HG02759 (cell line): ENCODE data around the gene CD300E.
"Not testable (repeated sequence)": the region's sequence is repeated elsewhere in the genome, so short reads cannot be mapped to it uniquely, and the experiment has no call there.

ENCODE experiments used
- ATAC-seq: cut with Tn5 transposase; IDR thresholded peaks from one replicate; pipeline ENCODE4 v1.9.1; 2021; ENCODE audit warnings: mild to moderate bottlenecking, moderate library complexity; ENCODE audit not compliant: unreplicated experiment

Gene CD300E

DNA sequence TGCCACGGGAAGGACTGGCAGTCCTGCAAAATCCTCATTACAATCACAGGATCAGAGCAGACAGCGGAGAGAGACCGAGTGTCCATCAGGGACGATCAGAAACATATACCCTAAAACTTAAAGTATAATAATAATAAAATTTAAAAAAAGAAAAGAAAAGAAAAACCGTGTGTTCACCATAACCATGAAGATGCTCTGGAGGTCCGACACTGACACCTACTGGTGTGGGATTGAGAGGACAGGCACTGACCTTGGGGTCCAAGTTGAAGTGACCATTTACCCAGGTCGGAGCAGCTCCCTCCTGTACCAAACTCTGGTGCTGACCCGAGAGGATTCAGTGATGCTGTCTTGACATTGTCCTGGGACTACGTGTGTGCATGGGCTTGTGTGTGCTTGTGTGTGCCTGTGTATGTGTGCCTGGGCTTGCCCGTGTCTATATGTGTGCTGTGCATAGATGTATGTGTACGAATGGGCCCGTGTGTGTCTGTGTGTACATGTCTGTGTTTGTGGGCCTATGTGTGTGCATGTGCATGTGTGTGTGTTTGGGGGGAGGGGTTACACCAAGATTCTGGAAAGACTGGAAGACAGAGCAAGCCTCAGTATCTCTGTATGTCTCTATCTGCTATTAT is 21.5 kb downstream of the CD300E start:
- ATAC-seq = no peak

DNA sequence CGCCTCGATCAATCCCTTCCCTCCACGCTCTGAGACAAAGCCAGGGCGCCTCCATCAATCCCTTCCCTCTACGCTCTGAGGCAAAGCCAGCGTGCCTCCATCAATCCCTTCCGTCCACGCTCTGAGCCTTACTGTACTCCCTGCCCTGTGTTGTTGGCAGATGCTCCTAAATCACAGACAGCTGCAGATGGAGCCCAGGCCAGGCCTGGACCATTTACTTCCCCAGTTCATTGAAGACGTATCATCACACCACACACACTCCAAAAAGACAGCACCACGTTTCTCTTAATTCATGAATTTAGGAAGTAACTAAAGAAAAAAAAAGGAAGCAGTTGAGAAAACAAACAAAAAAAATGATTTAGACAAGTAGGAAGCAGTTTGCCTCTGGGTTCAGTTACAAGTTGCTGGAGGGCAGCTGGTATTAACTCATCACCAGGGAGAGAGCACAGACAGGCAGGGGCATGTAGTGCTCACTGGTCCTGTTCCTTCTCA is 24.0 kb downstream of the CD300E start:
- no peak for ATAC-seq

DNA sequence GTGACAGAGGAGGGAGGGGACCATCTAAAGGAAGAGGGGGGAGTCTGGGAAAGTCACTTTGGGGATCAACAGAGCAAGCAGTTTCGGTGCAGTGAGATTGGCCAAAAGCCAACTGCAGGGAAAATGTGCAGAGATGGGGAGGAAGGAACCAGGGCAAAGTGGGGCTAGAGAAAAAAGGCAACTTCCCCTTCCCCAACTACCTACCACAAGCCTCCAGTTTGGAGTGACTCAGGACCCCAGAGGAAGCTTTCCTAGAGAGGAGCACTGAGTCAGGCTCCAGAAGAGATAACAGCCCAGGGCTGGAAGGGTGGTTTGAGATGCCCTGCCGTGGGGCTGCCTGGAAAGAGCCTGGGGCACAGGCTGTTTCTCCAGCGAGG is 24.5 kb downstream of the CD300E start:
- ATAC-seq = no peak

DNA sequence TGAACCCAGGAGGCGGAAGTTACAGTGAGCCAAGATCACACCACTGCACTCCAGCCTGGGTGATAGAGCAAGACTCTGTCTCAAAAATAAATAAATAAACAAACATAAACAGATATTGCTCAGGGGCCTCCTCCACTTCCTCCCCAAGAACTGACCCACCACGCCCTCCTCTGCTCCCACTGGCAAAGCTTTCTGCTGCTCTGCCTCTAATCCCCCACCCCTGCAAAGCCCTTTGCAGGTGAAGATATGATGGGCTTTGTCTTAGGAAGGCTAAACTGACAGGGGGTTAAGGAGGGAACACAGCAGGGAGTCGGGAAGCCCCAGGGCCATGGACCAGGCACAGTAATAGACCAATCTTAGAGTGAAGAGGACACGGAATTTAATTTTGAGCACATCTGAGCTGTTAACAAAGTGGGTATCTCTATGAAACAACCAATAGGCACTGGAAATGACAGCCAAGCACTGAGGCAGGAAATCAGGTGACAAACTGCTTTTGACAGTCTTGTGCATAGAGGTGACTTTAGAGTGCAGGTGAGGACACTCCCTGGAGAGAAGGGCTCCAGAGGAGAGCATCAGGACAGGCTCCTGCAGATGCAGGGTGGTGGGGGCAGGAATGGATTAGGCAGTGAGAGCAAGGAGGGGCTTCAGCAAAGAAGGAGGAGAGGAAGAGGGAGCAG is 25.1 kb downstream of the CD300E start:
- ATAC-seq = no peak

DNA sequence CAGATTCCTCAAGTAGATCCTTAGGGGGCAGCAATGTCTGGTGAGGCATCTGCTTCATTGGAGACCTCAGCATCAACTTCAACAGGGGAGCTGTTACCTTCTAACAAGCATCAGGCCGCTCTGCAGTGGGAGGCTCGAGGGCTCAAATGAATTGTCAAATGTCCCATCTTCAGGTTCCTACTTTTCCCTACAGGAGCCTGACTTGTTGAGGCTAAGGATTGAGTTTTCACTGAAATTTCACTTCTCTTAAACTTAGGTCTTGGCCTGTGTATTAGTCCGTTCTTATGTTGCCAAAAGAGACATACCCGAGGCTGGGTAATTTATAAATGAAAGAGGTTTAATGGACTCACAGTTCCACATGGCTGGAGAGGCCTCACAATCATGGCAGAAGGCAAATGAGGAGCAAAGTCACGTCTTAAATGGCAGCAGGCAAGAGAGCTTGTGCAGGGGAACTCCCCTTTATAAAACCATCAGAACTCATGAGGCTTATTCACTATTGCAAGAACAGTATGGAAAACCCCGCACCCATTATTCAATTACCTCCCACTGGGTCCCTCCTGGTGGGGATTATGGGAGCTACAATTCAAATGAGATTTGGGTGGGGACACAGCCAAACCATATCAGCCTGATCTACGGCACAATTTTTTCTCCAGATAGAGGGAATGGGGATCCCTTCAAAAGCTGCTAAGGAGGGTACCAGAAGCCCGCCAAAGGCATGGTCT is 26.3 kb downstream of the CD300E start:
- no peak for ATAC-seq

DNA sequence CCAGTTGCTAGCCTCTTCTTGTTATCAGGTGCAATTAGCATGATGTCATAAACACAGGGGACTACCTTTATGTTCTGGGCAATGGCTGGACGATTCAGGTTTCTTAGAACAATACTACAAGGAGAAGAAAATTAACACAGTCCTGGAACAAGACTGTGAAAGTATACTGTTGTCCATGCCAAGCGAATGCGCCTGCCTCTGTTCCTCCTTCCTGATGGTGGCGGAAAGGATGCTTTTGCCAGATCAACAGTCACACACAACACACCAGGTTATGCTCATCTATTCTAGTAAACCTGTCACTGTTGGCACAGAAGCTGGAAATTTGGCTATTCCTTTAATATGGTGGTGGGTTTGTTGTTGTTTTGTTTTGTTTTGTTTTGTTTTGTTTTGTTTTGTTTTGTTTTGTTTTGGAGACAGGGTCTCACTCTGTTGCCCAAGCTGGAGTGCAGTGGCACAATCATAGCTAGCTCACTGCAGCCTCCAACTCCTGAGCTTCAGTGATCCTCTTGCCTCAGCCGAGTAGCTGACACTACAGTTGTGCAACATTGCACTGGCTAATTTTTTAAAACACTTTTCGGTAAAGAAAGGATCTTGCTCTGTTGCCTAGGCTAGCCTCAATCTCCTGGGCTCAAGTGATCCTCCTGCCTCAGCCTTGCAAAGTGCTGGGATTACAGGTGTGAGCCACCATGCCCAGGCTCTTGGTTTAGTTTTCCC is 28.3 kb downstream of the CD300E start:
- no peak for ATAC-seq

DNA sequence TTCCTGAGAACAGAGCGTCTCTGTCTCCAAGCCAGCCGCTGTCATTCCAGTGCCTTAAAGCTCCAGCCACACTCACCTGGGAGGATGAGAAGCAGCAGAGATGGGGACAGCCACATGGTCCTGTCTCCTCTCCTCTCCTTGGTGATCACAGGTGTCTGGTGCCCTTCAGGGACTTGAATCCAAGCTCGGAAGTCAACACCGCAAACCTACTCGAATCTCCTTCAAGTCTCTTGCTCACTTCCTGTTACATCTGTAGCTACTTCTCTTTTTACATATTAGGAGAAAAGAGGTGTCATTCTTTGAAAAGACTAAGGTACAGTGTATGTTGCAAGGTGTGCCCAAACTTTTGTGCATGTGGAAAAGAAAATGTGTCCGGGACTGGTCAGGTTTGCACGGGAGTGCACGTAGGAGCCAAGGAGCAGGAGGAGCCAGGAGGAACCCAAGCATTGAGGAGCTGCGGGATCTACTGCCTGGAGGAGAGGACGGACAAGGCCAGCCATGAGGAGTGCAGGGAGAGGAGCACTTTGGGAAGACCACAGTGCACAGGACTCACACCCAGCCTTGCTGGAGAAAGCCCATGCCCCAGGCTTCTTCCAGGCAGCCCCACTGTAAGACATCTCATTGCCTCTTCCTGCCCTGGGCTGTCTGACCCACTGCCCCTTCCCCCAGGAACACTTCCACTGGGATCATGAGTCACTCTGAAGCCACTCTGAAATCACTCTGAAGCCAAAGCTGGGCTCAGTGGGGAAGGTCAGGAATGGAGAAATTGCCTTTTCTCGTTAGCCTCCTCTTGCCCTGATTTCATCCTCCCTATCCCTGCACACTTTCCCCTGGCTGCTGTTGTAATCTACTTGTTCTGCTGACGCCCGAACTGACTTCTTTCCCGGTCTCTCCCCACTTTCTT is 31.2 kb downstream of the CD300E start, which contains the start of gene CD300LD:
Gene CD300LD (minus strand): TSS at position 197 of the 904 bp plus-strand sequence. CDS start 81 bp downstream, at position 116.
- ATAC-seq = no peak

DNA sequence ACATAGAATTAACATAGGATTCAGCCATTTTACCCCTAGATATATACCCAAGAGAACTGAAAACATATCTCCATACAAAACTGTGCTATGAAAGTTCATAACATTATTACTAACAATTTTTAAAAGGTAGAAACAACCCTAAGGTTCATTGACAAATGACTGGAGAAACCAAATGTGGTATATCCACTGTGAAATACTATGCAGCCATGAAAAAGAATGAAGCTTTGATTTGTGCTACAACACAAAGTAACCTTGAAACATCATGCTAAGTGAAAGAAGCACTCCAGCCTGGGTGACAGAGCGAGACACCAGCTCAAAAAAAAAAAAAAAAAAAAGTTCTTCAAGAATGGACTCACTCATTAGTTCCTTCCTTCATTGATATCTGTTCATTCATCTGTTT is 32.0 kb downstream of the CD300E start:
- ATAC-seq = no peak

DNA sequence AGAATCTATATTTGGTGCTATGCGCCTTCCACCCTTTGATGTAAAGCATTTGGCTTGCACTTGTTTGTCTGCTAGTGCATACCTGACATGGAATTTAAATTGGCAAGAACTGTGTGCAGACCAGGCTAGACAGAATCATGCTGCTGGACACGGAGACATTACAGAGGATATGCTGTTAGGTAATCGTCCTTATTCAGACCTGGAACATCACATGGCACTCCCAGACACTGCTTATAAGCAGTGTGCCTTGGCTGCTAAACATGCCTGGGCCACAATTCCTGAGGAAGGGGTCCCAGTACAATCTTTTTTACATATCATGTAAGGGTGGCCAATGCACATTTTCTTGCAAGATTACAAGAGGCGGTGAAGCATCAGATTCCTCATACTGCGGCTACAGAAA is 37.8 kb downstream of the CD300E start:
- no peak for ATAC-seq

DNA sequence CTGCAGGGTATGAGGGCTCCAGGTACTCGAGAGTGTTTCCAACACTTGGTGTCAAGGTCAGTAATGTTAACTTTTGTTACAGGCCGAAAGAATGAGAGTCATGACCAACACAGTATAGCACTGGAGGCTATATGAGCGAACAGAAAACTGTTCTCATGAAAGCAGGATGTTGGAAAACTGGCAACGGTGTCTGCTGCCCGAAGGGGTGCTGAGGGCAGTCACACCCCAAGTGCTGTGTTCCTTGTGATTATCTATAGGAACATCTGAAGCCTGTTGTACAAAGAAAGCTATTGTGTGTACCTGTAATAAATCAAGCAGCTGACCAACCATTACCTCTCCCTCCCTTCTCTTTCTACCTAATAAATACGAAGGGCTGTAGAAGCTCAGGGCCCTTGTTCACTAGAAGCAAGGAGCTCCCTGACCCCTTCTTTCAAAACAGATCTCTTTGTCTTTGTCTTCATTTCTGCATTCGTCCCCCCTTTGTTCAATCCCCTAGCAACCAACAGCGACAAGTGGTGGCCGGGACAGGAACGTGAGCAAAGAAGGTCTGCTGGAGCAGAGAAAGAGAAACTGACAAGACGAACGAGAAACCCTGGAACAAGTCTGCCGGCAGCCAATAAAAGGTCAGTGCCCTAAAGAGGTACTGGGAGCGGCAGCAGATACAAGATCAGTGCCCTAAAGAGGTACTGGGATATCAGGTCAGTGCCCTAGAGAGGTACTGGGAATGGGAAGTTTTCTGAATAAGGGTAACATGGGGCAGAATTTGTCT is 39.1 kb downstream of the CD300E start:
- no peak for ATAC-seq

DNA sequence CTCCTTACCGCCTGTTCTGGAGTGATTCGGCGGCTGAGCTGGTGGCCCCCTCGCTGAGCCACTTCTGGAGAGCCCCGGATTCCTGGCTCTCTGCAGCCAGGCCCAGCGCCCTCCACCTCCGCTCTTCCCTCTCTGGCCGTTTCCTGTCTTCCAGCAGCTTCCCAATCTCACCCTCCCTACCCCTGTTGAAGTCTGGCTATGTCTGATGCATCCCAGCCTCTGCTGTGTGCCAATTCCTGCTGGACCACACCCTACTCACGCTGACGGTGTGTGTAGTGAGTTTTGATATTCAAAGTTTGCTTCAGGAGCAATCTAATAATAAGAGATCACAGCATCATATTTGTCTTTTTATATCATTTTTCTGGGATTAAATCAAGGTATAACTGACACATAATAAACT is 40.9 kb downstream of the CD300E start:
- no peak for ATAC-seq

DNA sequence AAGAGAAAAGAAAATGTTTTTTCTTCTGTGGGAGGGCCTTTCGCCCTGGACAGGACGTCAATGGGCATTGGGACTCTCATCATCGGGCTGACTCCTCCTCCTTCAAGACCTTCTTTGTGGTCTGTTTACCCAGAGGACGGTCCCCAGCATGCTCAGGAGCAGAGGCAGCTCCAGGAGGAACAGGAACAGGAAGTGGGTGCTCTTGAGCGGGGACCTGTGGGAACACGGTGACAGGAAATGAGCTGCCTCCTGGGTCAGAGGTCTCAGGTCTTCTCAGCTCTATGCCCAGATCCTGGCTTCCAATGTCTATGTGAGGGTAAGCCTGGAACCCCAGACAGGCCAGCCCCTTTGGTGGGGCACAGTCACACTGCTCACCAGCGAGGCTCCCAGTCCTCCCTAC is 43.6 kb downstream of the CD300E start:
- ATAC-seq = no peak

DNA sequence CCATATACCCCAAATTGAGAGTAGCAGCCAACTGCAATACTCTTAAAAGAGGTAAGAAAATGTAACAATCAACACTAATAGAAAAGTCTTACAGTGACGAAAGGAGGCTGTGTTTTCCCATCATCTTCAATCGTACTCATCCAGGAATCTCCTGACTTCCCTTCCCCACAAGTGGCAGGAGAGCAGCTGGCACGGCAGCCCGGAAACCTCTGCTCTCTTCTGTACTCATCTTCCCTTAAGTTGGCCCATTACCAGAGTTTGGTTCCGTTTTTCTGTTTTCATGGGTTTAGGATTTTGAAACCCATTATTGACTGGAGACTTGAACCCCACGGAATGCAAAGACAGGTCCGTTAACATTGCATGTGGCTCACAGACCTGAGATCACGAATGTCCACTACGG is 44.6 kb downstream of the CD300E start:
- no peak for ATAC-seq

DNA sequence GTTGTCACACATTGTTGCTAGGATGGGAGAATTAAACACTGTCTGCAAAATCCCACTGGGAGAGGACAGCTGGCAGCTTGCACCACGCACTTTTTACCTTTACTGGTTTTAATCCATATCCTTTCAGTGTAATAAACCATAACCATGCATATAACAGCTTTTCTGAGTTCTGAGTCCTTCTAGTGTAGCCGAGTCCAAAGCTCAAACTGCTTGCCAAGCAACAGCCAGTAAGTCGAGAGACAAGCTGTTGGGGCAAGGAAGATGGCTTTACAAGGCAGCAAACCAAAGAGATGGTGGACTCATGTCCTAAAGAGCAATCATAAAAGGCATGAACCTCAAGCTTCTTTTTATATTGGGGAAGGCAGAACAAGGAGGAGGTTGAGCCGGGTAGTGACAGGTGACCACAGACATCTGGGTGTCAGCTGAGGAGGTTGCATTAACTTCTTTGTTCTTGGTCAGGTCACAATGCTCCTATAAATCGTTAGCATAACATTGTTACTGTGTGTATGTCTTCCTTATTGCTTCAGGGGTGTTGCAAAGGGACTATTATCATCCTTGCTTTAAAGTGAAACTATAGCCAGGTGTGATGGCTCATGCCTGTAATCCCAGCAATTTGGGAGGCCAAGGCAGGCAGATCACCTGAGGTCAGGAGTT is 48.9 kb downstream of the CD300E start:
- no peak for ATAC-seq

DNA sequence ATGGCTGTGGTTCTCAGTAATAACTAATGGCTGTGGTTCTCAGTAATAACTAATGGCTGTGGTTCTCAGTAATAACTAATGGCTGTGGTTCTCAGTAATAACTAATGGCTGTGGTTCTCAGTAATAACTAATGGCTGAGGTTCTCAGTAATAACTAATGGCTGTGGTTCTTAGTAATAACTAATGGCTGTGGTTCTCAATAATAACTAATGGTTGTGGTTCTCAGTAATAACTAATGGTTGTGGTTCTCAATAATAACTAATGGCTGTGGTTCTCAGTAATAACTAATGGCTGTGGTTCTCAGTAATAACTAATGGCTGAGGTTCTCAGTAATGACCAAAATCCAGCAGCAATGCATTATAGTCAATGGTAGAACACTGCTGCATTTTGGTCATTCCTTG is 49.9 kb downstream of the CD300E start:
- not testable (repeated sequence) for ATAC-seq

DNA sequence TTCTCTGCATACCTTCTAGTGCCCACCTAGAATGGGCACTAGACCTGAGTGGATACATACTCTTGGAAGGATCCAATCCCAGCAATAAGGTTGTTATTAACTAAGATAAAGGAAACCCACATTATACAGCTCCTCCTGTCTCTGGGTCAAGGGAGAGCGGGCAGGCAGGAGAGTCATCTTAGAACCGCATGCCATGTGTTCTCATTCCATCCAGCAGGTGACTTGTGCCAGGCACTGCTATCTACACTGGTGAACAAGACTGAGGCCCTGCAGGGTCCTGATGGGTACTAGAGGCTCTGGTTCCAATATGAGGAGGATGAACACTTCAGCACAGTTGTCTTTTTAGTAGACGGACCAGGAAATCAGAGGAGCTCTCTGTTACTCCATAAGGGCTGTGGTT is 50.4 kb downstream of the CD300E start:
- no peak for ATAC-seq

DNA sequence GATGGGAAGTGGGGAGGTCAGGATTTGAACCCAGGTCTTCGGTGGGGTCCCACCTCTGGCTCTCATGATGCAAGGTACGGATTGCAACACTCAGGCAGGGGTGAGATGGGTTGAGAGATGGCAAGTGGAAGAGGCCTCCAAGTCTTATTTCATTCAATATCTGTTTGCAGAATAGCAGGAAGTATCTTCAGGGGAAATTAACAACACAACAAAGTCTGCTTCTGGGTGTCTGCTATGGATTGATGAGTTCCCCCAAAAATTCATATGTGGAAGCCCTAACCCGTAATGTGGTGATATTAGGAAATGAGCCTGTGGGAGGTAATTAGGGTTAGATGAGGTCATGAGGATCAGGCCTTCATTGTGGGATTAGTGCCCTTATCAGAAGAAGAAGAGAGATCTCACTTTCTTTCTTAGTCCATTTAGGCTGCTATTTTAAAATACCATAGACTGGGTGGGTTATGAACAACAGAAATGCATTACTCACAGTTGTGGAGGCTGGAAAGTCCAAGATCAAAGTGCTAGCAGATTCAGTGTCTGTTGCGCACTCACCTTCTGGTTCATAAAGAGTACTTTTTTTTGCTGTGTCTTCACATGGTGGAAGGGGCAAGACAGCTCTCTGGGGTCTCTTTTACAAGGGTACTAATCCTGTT is 51.8 kb downstream of the CD300E start:
- ATAC-seq = no peak
